Endothelial cell (in vitro differentiated cells): ENCODE measurements around the gene OR1L6. TPM values are rescaled to one million over a fixed set of nuclear protein-coding genes. Genes with fewer than 3 reads are reported as not detected.

Experiments used
- DNase-seq: peaks from one replicate; pipeline ENCODE4 v3.0.0; 2021; ENCODE audit warnings: low spot score
- H3K27ac Mint-ChIP-seq: one replicate; pipeline ENCODE4 v1.8.0; 2021; ENCODE audit warnings: mixed read lengths, inconsistent platforms; ENCODE audit not compliant: unreplicated experiment
- H3K27me3 Mint-ChIP-seq: one replicate; pipeline ENCODE4 v1.8.0; 2021; ENCODE audit warnings: mild to moderate bottlenecking, moderate library complexity, mixed read lengths, inconsistent platforms; ENCODE audit not compliant: unreplicated experiment
- H3K36me3 Mint-ChIP-seq: one replicate; pipeline ENCODE4 v1.8.0; 2021; ENCODE audit warnings: mild to moderate bottlenecking, low read depth, mixed read lengths, inconsistent platforms; ENCODE audit not compliant: unreplicated experiment
- H3K4me1 Mint-ChIP-seq: one replicate; pipeline ENCODE4 v1.8.0; 2021; ENCODE audit warnings: mild to moderate bottlenecking, mixed read lengths, inconsistent platforms; ENCODE audit not compliant: unreplicated experiment
- H3K4me3 Mint-ChIP-seq: one replicate; pipeline ENCODE4 v1.8.0; 2021; ENCODE audit warnings: mild to moderate bottlenecking, mixed read lengths, inconsistent platforms; ENCODE audit not compliant: unreplicated experiment
- H3K9me3 Mint-ChIP-seq: one replicate; pipeline ENCODE4 v1.8.0; 2021; ENCODE audit warnings: mixed read lengths, inconsistent platforms; ENCODE audit not compliant: unreplicated experiment
- CTCF ChIP-seq: fragments of 200-600 bp; sonication (generic); IDR thresholded peaks from one replicate; pipeline ENCODE4 v1.5.0; 2021; ENCODE audit warnings: antibody characterized with exemption; ENCODE audit not compliant: unreplicated experiment
- total RNA-seq: library from RNA; stranded (reverse); fragmentation: NEBNext Ultra II Directional; extraction: Animal tissue kit (Norgen Biotek cat#: 25700); gene quantifications from one replicate; pipeline ENCODE4 v1.2.1, GENCODE V29; 2021; ENCODE audit not compliant: unreplicated experiment

OR1L6 gene
- total RNA-seq, 1 donor from 2014 or later = not detected

- H3K4me3 Mint-ChIP-seq = no peak overlapping the region
- no peak for DNase-seq
- TF ChIP-seq CTCF = no peak
- peaks cover 8% of the 10 kb centered on the region for H3K36me3 Mint-ChIP-seq
- H3K27ac Mint-ChIP-seq = no peak overlapping the region
- H3K27me3 Mint-ChIP-seq = peaks cover 3% of the 10 kb centered on the region
- H3K9me3 Mint-ChIP-seq = no peaks in the 10 kb centered on the region
- H3K4me1 Mint-ChIP-seq = peaks cover 7% of the 10 kb centered on the region
These were observed 47.3 kb downstream of the OR1L6 start for GRCh38 chr9:122789256-122790046.

DNA sequence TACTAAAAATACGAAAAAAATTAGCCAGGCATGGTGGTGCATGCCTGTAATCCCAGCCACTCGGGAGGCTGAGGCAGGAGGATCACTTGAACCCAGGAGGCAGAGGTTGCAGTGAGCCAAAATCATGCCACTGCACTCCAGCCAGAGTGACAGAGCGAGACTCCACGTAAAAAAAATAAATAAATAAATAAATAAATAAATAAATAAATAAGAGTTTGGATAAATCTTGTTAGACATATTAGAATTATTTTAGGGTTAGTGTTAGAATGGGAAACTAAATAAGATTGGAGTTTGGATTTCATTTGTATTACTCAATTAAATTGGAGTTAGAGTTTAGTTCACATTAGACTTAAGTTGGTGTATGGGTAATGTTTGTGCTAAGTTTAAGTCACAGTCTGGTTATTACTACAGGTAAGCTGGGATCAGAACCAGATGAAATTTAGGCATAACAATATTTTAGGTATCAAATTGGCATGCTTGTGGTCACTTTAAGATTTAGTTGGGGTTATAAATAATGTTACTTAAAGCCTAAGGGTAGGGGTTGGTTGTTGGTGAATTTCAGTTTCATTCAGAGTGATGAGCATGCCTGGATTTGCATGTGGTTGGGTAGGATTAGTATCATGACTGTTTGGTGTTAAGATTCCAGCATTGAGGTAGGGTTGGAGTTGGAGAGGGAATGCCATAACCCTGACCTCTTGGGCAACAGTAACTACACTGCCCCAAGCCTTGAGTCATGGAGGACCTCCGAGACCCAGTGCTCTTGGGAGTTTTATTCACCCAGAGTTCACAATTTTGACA is 50.0 kb downstream of the OR1L6 start:
- no peaks in the 10 kb centered on the region for H3K9me3 Mint-ChIP-seq
- H3K27me3 Mint-ChIP-seq = peaks cover 3% of the 10 kb centered on the region
- no peak overlapping the region for H3K4me3 Mint-ChIP-seq
- H3K27ac Mint-ChIP-seq = no peak overlapping the region
- no peak for DNase-seq
- no peak for TF ChIP-seq CTCF
- H3K36me3 Mint-ChIP-seq = peaks cover 8% of the 10 kb centered on the region
- H3K4me1 Mint-ChIP-seq = peaks cover 7% of the 10 kb centered on the region

DNA sequence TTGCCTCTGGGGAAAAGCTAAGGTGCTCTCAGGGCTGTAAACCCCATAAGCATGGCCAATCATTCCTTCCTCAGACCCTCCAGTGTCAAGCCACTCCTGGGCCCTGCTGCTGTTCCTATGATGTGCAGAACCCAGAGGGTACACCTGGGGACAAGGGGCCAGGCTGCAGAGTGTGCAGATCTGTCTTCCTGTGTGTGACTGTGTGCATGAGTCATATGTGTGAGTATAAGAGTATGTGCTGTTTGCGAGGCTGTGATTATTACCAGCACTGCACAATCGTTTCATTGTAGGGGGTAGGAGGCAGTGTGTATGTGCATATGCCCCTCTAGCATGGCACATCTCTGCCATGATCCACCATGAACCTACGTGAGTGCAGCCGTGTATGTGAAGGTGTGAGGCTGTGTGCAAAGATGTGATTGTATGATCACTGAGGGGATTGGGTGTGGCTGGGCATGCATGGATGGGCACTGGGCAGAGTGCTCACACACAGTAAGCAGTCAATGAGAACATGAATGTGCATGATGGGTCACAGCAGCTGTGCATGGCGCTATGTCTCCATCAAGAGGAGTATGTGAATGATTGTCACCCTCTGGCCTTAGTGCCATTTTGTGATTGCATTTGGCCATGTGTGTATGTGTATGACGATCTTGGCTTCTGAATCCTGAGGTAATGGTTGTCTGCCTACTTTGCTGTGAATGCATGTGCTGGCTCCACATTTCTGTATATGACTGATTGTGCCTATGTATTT is 55.4 kb downstream of the OR1L6 start:
- peaks cover 4% of the 10 kb centered on the region for H3K4me1 Mint-ChIP-seq

More for the DNA sequence above, 55.4 kb downstream of the OR1L6 start:
- no peak overlapping the region for H3K27ac Mint-ChIP-seq
- H3K27me3 Mint-ChIP-seq = peaks cover 16% of the 10 kb centered on the region
- no peak for TF ChIP-seq CTCF
- no peak overlapping the region for H3K4me3 Mint-ChIP-seq
- no peak for DNase-seq
- no peaks in the 10 kb centered on the region for H3K36me3 Mint-ChIP-seq
- H3K9me3 Mint-ChIP-seq = no peaks in the 10 kb centered on the region

Other genes starting within 250 kb of the OR1L6 start
- gene OR1J2, start 231.5 kb upstream of the OR1L6 start, total RNA-seq = not detected
- not detected for gene OR1J4, start 223.2 kb upstream of the OR1L6 start, total RNA-seq
- not detected for gene OR1N1, start 215.0 kb upstream of the OR1L6 start, total RNA-seq
- not detected for gene OR1N2, start 189.2 kb upstream of the OR1L6 start, total RNA-seq
- 0.13 TPM for gene OR1L8, start 158.9 kb upstream of the OR1L6 start, total RNA-seq
- gene OR1Q1, start 127.6 kb upstream of the OR1L6 start, total RNA-seq = not detected
- not detected for gene OR1B1, start 84.7 kb upstream of the OR1L6 start, total RNA-seq
- gene OR1L1, start 80.6 kb upstream of the OR1L6 start, total RNA-seq = not detected
- not detected for gene OR1L3, start 67.2 kb upstream of the OR1L6 start, total RNA-seq
- gene OR1L4, start 18.3 kb upstream of the OR1L6 start, total RNA-seq = not detected
- not detected for gene OR5C1, start 46.6 kb downstream of the OR1L6 start, total RNA-seq
- gene OR1K1, start 57.8 kb downstream of the OR1L6 start, total RNA-seq = not detected
- 28.4 TPM for gene PDCL, start 86.3 kb downstream of the OR1L6 start, total RNA-seq
- gene RC3H2, start 163.1 kb downstream of the OR1L6 start, total RNA-seq = 66.8 TPM
- gene ZBTB6, start 171.0 kb downstream of the OR1L6 start, total RNA-seq = 7.4 TPM
- 9.8 TPM for gene ZBTB26, start 189.2 kb downstream of the OR1L6 start, total RNA-seq
- 58.2 TPM for gene RABGAP1, start 198.7 kb downstream of the OR1L6 start, total RNA-seq